ENCODE results near the gene LTO1.
"Not testable (repeated sequence)": the region's sequence is repeated elsewhere in the genome, so short reads cannot be mapped to it uniquely, and the experiment has no call there.

LTO1 gene

GRCh38 chr11:69697469-69697843 lies 22.3 kb upstream of the LTO1 start:
- no peak for ATAC-seq (ENCODE audit: low read depth)
- no peaks in the 10 kb centered on the region for H3K36me3 ChIP-seq (ENCODE audit: low read depth)
- no peak for DNase-seq (ENCODE audit: low spot score)
- H3K27ac ChIP-seq (ENCODE audit: poor library complexity, severe bottlenecking), result no peak overlapping the region
- H3K9me3 ChIP-seq (ENCODE audit: severe bottlenecking), result no peaks in the 10 kb centered on the region
- H3K27me3 ChIP-seq (ENCODE audit: insufficient read depth, poor library complexity, severe bottlenecking), result peaks cover 6% of the 10 kb centered on the region
- H3K4me3 ChIP-seq (ENCODE audit: severe bottlenecking), result no peak overlapping the region
- H3K4me1 ChIP-seq (ENCODE audit: insufficient read depth, poor library complexity, severe bottlenecking), result no peaks in the 10 kb centered on the region
- TF ChIP-seq CTCF (IDR thresholded peaks at IDR 0.05; ENCODE audit: poor library complexity, severe bottlenecking), result no peak

DNA sequence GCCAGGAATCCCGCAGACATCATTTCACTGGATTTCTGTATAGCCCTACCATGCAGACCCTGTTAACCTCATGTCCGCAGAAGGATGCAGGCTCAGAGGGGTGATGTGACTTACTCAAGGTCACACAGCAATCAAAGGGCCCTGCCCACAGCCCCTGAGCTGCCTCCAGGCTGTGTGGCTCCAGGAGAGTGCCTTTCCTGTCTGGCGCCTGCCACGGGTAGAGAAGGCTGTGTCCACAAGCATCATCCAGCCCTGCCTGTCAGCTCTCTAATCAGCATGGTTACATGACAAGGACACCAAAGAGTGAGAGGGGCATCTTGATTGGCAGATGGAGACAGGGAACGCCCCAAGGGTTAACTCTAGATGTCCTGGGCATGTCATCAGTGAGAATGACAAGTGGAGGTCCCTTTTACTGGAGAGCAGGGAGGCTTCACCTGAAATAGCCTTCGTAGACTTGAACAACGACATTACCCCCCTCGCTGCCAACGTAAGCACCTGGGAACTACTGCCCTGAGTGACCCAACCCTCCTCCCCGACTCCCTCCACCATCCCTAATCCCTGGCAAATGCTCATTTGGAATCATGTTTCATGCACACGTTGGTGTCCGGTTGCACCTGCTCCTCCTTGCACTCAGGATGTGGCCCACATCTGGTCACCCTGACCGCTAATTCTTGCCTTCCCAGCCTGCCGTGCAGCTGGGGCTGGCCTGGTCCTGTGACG lies 21.8 kb upstream of the LTO1 start:
- Histone ChIP-seq H3K36me3 (ENCODE audit: low read depth) (no peaks in the 10 kb centered on the region), H3K27ac (ENCODE audit: poor library complexity, severe bottlenecking) (no peak overlapping the region), H3K4me3 (ENCODE audit: severe bottlenecking) (no peak overlapping the region), H3K27me3 (ENCODE audit: insufficient read depth, poor library complexity, severe bottlenecking) (peaks cover under 1% of the 10 kb centered on the region), H3K4me1 (ENCODE audit: insufficient read depth, poor library complexity, severe bottlenecking) (no peaks in the 10 kb centered on the region), H3K9me3 (ENCODE audit: severe bottlenecking) (no peaks in the 10 kb centered on the region)
- no peak for TF ChIP-seq CTCF (IDR thresholded peaks at IDR 0.05; ENCODE audit: poor library complexity, severe bottlenecking)
- ATAC-seq (ENCODE audit: low read depth), result no peak
- no peak for DNase-seq (ENCODE audit: low spot score)

- not testable (repeated sequence) for DNase-seq (ENCODE audit: low spot score); H3K27me3 ChIP-seq (ENCODE audit: insufficient read depth, poor library complexity, severe bottlenecking); H3K4me1 ChIP-seq (ENCODE audit: insufficient read depth, poor library complexity, severe bottlenecking); H3K9me3 ChIP-seq (ENCODE audit: severe bottlenecking); ATAC-seq (ENCODE audit: low read depth); H3K27ac ChIP-seq (ENCODE audit: poor library complexity, severe bottlenecking); H3K4me3 ChIP-seq (ENCODE audit: severe bottlenecking); H3K36me3 ChIP-seq (ENCODE audit: low read depth)
Measured at GRCh38 chr11:69695995-69696394, 20.8 kb upstream of the LTO1 start.

- ATAC-seq (ENCODE audit: low read depth) (no peak), DNase-seq (ENCODE audit: low spot score) (no peak)
- Histone ChIP-seq H3K27ac (ENCODE audit: poor library complexity, severe bottlenecking) (no peak overlapping the region), H3K9me3 (ENCODE audit: severe bottlenecking) (no peaks in the 10 kb centered on the region), H3K4me3 (ENCODE audit: severe bottlenecking) (no peak overlapping the region), H3K36me3 (ENCODE audit: low read depth) (no peaks in the 10 kb centered on the region), H3K27me3 (ENCODE audit: insufficient read depth, poor library complexity, severe bottlenecking) (no peaks in the 10 kb centered on the region), H3K4me1 (ENCODE audit: insufficient read depth, poor library complexity, severe bottlenecking) (no peaks in the 10 kb centered on the region)
- no peak for TF ChIP-seq CTCF (IDR thresholded peaks at IDR 0.05; ENCODE audit: poor library complexity, severe bottlenecking)
Measured at GRCh38 chr11:69695581-69695980, 20.4 kb upstream of the LTO1 start.

GRCh38 chr11:69694781-69695180 lies 19.6 kb upstream of the LTO1 start:
- H3K9me3 ChIP-seq (ENCODE audit: severe bottlenecking), result no peaks in the 10 kb centered on the region
- H3K4me3 ChIP-seq (ENCODE audit: severe bottlenecking), result no peak overlapping the region
- no peak for DNase-seq (ENCODE audit: low spot score)
- H3K36me3 ChIP-seq (ENCODE audit: low read depth), result no peaks in the 10 kb centered on the region
- no peak for ATAC-seq (ENCODE audit: low read depth)
- no peak for TF ChIP-seq CTCF (IDR thresholded peaks at IDR 0.05; ENCODE audit: poor library complexity, severe bottlenecking)
- no peaks in the 10 kb centered on the region for H3K4me1 ChIP-seq (ENCODE audit: insufficient read depth, poor library complexity, severe bottlenecking)
- H3K27me3 ChIP-seq (ENCODE audit: insufficient read depth, poor library complexity, severe bottlenecking), result no peaks in the 10 kb centered on the region
- H3K27ac ChIP-seq (ENCODE audit: poor library complexity, severe bottlenecking), result no peak overlapping the region
